Cardiac fibroblast (primary cell): ENCODE data around the gene TAPBP.
"Not testable (repeated sequence)": the region's sequence is repeated elsewhere in the genome, so short reads cannot be mapped to it uniquely, and the experiment has no call there.

Source experiments
- DNase-seq, 2 donors: peaks; one replicate each; pipeline versions ENCODE4 v3.0.0 to v3.0.0-alpha.2; 2010; ENCODE audit warnings: low read depth in 2 of 2
- H3K4me3 ChIP-seq, 2 donors: replicated peaks in 1 of 2; 1 replicate in 1 of 2; 2 replicates in 1 of 2; pipeline ENCODE4 v1.5.1; 2011; ENCODE audit warnings: low read depth in 2 of 2, low read length in 2 of 2, mild to moderate bottlenecking in 2 of 2, moderate library complexity in 1 of 2
- TF ChIP-seq, protein P1 (sequence below): IDR thresholded peaks from one replicate; pipeline ENCODE4 v1.5.1; 2011; ENCODE audit warnings: low read depth, mild to moderate bottlenecking, low read length, inconsistent platforms

Gene TAPBP

GRCh38 chr6:33344701-33345697 is 31.1 kb upstream of the TAPBP start:
- TF ChIP-seq, protein P1, sequence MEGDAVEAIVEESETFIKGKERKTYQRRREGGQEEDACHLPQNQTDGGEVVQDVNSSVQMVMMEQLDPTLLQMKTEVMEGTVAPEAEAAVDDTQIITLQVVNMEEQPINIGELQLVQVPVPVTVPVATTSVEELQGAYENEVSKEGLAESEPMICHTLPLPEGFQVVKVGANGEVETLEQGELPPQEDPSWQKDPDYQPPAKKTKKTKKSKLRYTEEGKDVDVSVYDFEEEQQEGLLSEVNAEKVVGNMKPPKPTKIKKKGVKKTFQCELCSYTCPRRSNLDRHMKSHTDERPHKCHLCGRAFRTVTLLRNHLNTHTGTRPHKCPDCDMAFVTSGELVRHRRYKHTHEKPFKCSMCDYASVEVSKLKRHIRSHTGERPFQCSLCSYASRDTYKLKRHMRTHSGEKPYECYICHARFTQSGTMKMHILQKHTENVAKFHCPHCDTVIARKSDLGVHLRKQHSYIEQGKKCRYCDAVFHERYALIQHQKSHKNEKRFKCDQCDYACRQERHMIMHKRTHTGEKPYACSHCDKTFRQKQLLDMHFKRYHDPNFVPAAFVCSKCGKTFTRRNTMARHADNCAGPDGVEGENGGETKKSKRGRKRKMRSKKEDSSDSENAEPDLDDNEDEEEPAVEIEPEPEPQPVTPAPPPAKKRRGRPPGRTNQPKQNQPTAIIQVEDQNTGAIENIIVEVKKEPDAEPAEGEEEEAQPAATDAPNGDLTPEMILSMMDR: peak; percentile 56
- no peak overlapping the region for H3K4me3 ChIP-seq
- DNase-seq: peak; percentile 84 to 85

DNA sequence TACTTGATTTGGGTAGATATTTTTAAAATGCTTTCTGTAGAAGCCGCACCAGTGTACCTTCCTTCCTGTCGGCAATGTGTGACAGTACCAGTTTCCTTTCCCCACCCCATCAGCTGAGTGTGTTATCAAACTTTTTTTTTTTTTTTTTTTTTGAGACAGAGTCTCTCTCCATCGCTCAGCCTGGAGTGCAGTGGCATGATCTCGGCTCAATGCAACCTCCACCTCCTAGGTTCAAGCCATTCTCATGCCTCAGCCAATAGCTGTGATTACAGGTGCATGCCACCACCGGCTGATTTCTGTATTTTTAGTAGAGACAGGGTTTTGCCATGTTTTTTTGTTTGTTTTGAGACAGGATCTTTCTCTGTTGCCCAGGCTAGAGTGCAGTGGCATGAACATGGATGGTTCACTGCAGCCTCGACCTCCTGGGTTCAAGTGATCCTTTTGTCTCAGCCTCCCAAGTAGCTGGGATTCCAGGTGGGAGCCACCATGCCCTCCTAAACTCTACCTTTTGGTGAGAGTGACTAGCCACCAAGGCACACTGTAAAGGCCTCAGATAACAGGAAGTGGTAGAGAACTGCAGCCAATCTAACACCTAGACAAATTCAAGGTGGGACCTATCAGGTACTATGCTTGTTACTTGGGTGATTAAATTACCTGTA is 30.2 kb upstream of the TAPBP start:
- DNase-seq: no peak
- TF ChIP-seq, protein P1: no peak
- no peak overlapping the region for H3K4me3 ChIP-seq

DNA sequence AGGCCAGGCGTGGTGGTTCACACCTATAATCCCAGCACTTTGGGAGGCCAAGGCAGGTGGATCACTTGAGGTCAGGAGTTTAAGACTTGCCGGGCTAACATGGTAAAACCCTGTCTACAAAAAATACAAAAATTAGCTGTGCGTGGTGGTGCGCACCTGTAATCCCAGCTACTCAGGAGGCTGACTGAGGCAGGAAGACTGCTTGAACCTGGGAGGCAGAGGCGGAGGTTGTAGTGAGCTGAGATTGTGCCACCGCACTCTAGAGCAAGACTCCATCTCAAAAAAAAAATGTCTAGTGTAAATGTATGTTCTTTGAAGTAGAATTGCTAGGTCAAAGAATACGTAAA is 29.7 kb upstream of the TAPBP start:
- not testable (repeated sequence) for DNase-seq, H3K4me3 ChIP-seq

DNA sequence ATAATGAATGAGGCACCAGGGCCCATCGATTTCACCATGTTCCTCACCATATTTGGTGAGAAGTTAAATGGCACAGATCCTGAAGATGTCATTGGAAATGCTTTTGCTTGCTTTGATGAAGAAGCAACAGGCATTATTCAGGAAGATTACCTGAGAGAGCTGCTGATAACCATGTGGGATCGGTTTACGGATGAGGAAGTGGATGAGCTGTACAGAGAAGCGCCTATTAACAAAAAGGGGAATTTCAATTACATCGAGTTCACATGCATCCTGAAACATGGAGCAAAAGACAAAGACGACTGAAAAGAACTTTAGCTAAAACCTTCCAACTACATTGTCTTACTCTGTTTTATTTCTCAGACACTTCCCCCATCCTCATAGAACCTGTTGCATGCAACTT is 25.3 kb upstream of the TAPBP start:
- no peak overlapping the region for H3K4me3 ChIP-seq
- TF ChIP-seq, protein P1: no peak
- DNase-seq: no peak

GRCh38 chr6:33336495-33336894 is 22.6 kb upstream of the TAPBP start:
- DNase-seq: no peak
- TF ChIP-seq, protein P1: no peak

GRCh38 chr6:33335916-33336315 is 22.0 kb upstream of the TAPBP start:
- TF ChIP-seq, protein P1: no peak
- no peak overlapping the region for H3K4me3 ChIP-seq
- DNase-seq: no peak

More at GRCh38 chr6:33336495-33336894, 22.6 kb upstream of the TAPBP start:
- H3K4me3 ChIP-seq: no peak overlapping the region

DNA sequence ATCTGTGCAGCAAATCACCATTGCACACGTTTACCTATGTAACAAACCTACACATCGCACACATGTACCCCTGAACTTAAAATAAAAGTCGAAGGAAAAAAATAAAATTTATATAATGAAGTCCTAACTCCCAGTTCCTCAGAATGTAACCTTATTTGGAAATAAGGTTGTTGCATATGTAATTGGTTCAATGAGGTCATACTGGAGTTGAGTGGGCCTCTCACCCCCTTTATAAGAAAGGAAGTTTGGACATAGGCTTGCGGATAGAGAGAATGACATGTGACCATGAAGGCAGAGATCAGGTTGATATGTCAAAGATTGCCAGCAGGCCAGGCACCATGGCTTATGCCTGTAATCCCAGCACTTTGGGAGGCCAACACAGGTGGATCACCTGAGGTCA is 19.8 kb upstream of the TAPBP start:
- DNase-seq: no peak
- H3K4me3 ChIP-seq: no peak overlapping the region
- TF ChIP-seq, protein P1: no peak
